WTC11 (cell line): ENCODE results near the gene CACNA2D3.

ENCODE experiments used
- CREM ChIP-seq: sonication (generic); formaldehyde crosslinking; IDR thresholded peaks from 2 replicates; pipeline ENCODE4 v1.8.1; 2022; ENCODE audit warnings: mild to moderate bottlenecking, missing genetic modification reagents, moderate library complexity
- ESRRA ChIP-seq: sonication (generic); formaldehyde crosslinking; IDR thresholded peaks from 2 replicates; pipeline ENCODE4 v1.8.1; 2022; ENCODE audit warnings: mild to moderate bottlenecking, missing genetic modification reagents, borderline replicate concordance
- GTF2I ChIP-seq: fragments of 250-450 bp; sonication (Bioruptor Pico); conservative IDR thresholded peaks from 2 replicates; pipeline ENCODE4 v1.4.0; 2021; ENCODE audit warnings: mild to moderate bottlenecking
- JUN ChIP-seq: sonication (generic); formaldehyde crosslinking; IDR thresholded peaks from 2 replicates; pipeline ENCODE4 v1.8.0; 2023; ENCODE audit warnings: mild to moderate bottlenecking, missing genetic modification reagents
- TP53 ChIP-seq: sonication (generic); formaldehyde crosslinking; IDR thresholded peaks from 2 replicates; pipeline ENCODE4 v1.8.1; 2023; ENCODE audit warnings: mild to moderate bottlenecking, missing genetic modification reagents
- ZBTB21 ChIP-seq: sonication (generic); formaldehyde crosslinking; IDR thresholded peaks from 2 replicates; pipeline ENCODE4 v1.8.1; 2023; ENCODE audit warnings: mild to moderate bottlenecking, missing genetic modification reagents, borderline replicate concordance
- ZNF317 ChIP-seq: sonication (generic); formaldehyde crosslinking; IDR thresholded peaks from 2 replicates; pipeline ENCODE4 v1.8.1; 2023; ENCODE audit warnings: low read depth, mild to moderate bottlenecking, moderate library complexity, missing genetic modification reagents, borderline replicate concordance
- TF ChIP-seq, protein P1 (sequence below): fragments of 200-600 bp; IDR thresholded peaks from 2 replicates; pipeline ENCODE4 v1.8.0; 2022; ENCODE audit warnings: antibody characterized with exemption
- TF ChIP-seq, protein P2 (sequence below): sonication (generic); formaldehyde crosslinking; IDR thresholded peaks from 2 replicates; pipeline ENCODE4 v1.8.1; 2022; ENCODE audit warnings: low read depth, mild to moderate bottlenecking, moderate library complexity, missing genetic modification reagents, borderline replicate concordance
- TF ChIP-seq, protein P3 (sequence below): fragments of 250-450 bp; sonication (Bioruptor Pico); conservative IDR thresholded peaks from 2 replicates; pipeline ENCODE4 v1.9.0; 2021; ENCODE audit warnings: mild to moderate bottlenecking
- TF ChIP-seq, protein P4 (sequence below): sonication (generic); formaldehyde crosslinking; IDR thresholded peaks from 2 replicates; pipeline ENCODE4 v1.8.0; 2022; ENCODE audit warnings: mild to moderate bottlenecking, missing genetic modification reagents
- TF ChIP-seq, protein P5 (sequence below): sonication (generic); formaldehyde crosslinking; IDR thresholded peaks from 2 replicates; pipeline ENCODE4 v1.8.0; 2022; ENCODE audit warnings: missing genetic modification reagents
- TF ChIP-seq, protein P6 (sequence below): sonication (generic); formaldehyde crosslinking; IDR thresholded peaks from 2 replicates; pipeline ENCODE4 v1.8.0; 2022; ENCODE audit warnings: mild to moderate bottlenecking, missing genetic modification reagents

DNA sequence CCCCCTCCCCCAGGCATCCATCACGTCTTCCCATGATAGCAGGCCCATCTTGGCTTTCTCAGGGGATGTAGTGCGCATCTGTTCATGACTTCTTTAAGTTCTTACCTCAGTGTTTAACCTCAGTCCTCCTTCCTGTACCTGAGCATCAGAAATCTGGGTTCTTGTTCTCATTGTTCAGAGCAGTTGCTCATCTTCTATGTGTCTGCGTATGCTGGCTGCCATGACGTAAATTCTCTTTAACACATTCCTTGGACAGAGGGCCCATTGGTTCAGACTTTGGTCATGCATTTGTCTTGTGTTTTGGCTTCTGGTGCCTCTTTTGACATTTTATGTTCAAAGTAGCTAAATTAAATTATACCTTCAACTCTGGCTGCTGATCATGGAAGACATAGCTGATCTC is 227.3 kb downstream of the CACNA2D3 start:
- TF ChIP-seq, protein P1, sequence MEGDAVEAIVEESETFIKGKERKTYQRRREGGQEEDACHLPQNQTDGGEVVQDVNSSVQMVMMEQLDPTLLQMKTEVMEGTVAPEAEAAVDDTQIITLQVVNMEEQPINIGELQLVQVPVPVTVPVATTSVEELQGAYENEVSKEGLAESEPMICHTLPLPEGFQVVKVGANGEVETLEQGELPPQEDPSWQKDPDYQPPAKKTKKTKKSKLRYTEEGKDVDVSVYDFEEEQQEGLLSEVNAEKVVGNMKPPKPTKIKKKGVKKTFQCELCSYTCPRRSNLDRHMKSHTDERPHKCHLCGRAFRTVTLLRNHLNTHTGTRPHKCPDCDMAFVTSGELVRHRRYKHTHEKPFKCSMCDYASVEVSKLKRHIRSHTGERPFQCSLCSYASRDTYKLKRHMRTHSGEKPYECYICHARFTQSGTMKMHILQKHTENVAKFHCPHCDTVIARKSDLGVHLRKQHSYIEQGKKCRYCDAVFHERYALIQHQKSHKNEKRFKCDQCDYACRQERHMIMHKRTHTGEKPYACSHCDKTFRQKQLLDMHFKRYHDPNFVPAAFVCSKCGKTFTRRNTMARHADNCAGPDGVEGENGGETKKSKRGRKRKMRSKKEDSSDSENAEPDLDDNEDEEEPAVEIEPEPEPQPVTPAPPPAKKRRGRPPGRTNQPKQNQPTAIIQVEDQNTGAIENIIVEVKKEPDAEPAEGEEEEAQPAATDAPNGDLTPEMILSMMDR, result no peak
- TF ChIP-seq JUN (CRISPR knock-in tag) (no peak), ESRRA (CRISPR knock-in tag) (no peak), ZBTB21 (no peak), GTF2I (CRISPR knock-in tag) (no peak), TP53 (no peak), CREM (CRISPR knock-in tag) (no peak), ZNF317 (no peak)
- TF ChIP-seq, protein P2, sequence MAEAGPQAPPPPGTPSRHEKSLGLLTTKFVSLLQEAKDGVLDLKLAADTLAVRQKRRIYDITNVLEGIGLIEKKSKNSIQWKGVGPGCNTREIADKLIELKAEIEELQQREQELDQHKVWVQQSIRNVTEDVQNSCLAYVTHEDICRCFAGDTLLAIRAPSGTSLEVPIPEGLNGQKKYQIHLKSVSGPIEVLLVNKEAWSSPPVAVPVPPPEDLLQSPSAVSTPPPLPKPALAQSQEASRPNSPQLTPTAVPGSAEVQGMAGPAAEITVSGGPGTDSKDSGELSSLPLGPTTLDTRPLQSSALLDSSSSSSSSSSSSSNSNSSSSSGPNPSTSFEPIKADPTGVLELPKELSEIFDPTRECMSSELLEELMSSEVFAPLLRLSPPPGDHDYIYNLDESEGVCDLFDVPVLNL (CRISPR knock-in tag), result no peak
- TF ChIP-seq, protein P3, sequence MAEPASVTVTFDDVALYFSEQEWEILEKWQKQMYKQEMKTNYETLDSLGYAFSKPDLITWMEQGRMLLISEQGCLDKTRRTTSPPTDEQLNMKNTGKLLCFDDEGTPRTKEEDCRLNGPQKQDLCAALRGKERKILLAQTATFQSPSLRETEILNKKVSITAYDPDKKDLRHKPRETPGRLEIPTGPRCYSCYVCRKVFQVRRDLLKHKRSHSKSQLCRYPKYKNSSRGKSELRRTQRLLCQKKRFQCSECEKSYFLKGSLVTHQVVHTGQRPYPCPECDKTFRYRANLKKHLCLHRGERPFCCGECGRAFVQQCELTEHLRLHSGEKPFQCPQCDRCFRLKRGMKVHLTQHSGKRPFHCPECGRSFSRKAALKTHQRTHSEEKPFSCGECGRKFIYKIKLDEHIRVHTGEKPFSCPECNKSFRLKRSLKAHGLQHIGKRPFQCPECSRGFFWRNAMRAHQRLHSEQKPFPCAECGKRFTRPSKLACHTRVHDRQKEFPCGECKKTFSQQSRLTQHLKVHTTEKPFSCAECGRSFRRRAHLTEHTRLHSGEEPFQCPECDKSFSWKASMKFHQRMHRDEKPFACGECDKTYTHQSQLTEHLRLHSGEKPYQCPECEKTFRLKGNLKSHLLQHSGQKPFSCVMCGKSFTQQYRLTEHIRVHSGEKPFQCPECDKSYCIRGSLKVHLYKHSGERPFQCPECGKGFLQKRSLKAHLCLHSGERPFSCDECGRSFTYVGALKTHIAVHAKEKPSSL (CRISPR knock-in tag), result no peak
- TF ChIP-seq, protein P4, sequence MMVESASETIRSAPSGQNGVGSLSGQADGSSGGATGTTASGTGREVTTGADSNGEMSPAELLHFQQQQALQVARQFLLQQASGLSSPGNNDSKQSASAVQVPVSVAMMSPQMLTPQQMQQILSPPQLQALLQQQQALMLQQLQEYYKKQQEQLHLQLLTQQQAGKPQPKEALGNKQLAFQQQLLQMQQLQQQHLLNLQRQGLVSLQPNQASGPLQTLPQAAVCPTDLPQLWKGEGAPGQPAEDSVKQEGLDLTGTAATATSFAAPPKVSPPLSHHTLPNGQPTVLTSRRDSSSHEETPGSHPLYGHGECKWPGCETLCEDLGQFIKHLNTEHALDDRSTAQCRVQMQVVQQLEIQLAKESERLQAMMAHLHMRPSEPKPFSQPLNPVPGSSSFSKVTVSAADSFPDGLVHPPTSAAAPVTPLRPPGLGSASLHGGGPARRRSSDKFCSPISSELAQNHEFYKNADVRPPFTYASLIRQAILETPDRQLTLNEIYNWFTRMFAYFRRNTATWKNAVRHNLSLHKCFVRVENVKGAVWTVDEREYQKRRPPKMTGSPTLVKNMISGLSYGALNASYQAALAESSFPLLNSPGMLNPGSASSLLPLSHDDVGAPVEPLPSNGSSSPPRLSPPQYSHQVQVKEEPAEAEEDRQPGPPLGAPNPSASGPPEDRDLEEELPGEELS (CRISPR knock-in tag), result no peak
- TF ChIP-seq, protein P5, sequence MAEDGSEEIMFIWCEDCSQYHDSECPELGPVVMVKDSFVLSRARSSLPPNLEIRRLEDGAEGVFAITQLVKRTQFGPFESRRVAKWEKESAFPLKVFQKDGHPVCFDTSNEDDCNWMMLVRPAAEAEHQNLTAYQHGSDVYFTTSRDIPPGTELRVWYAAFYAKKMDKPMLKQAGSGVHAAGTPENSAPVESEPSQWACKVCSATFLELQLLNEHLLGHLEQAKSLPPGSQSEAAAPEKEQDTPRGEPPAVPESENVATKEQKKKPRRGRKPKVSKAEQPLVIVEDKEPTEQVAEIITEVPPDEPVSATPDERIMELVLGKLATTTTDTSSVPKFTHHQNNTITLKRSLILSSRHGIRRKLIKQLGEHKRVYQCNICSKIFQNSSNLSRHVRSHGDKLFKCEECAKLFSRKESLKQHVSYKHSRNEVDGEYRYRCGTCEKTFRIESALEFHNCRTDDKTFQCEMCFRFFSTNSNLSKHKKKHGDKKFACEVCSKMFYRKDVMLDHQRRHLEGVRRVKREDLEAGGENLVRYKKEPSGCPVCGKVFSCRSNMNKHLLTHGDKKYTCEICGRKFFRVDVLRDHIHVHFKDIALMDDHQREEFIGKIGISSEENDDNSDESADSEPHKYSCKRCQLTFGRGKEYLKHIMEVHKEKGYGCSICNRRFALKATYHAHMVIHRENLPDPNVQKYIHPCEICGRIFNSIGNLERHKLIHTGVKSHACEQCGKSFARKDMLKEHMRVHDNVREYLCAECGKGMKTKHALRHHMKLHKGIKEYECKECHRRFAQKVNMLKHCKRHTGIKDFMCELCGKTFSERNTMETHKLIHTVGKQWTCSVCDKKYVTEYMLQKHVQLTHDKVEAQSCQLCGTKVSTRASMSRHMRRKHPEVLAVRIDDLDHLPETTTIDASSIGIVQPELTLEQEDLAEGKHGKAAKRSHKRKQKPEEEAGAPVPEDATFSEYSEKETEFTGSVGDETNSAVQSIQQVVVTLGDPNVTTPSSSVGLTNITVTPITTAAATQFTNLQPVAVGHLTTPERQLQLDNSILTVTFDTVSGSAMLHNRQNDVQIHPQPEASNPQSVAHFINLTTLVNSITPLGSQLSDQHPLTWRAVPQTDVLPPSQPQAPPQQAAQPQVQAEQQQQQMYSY, result no peak
- TF ChIP-seq, protein P6, sequence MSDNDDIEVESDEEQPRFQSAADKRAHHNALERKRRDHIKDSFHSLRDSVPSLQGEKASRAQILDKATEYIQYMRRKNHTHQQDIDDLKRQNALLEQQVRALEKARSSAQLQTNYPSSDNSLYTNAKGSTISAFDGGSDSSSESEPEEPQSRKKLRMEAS (CRISPR knock-in tag), result no peak
